Stimulated activated CD8-positive, alpha-beta memory T cell treated with anti-CD3 and anti-CD28 coated beads, Interleukin-2, amount 100 ng/mL, for 1 hour (primary cell): ENCODE measurements around the gene TIAL1.
"Not testable (repeated sequence)": the region's sequence is repeated elsewhere in the genome, so short reads cannot be mapped to it uniquely, and the experiment has no call there.

Experiments
- DNase-seq, 2 donors: peaks; one replicate each; pipeline ENCODE4 v3.0.0-alpha.2; 2020; ENCODE audit warnings: low read depth in 2 of 2

TIAL1 gene

GRCh38 chr10:119613741-119614140, 17.0 kb upstream of the TIAL1 start:
- DNase-seq, result no peak

- DNase-seq, result no peak
Measured at GRCh38 chr10:119611433-119611832, 14.7 kb upstream of the TIAL1 start.

- no peak for DNase-seq
Measured at GRCh38 chr10:119609516-119609915, 12.8 kb upstream of the TIAL1 start.

GRCh38 chr10:119608316-119609155, 11.8 kb upstream of the TIAL1 start:
- DNase-seq, result no peak

GRCh38 chr10:119604468-119604867, 7.7 kb upstream of the TIAL1 start:
- DNase-seq, result no peak

- no peak for DNase-seq
Measured at GRCh38 chr10:119602241-119603095, 5.7 kb upstream of the TIAL1 start.

- DNase-seq, result no peak
Measured at GRCh38 chr10:119598397-119598796, 1.6 kb upstream of the TIAL1 start.

GRCh38 chr10:119597405-119598186, 832 bp upstream of the TIAL1 start:
- no peak for DNase-seq

- DNase-seq, result peak; percentile 20 to 31
Measured at GRCh38 chr10:119595676-119596515, 868 bp downstream of the TIAL1 start.

GRCh38 chr10:119595134-119595675, 1.6 kb downstream of the TIAL1 start:
- DNase-seq, result no peak

- no peak for DNase-seq
Measured at GRCh38 chr10:119588071-119588470, 8.7 kb downstream of the TIAL1 start.

GRCh38 chr10:119578355-119578754, 18.4 kb downstream of the TIAL1 start:
- no peak for DNase-seq

- DNase-seq, result no peak
Measured at GRCh38 chr10:119575991-119576390, 20.8 kb downstream of the TIAL1 start.

- no peak for DNase-seq
Measured at GRCh38 chr10:119575506-119575905, 21.3 kb downstream of the TIAL1 start.

- DNase-seq, result no peak
Measured at GRCh38 chr10:119567978-119568377, 28.8 kb downstream of the TIAL1 start.

GRCh38 chr10:119562097-119562496, 34.7 kb downstream of the TIAL1 start:
- no peak for DNase-seq

GRCh38 chr10:119559511-119559910, 37.3 kb downstream of the TIAL1 start:
- not testable (repeated sequence) for DNase-seq

- not testable (repeated sequence) for DNase-seq
Measured at GRCh38 chr10:119556081-119556480, 40.7 kb downstream of the TIAL1 start.

GRCh38 chr10:119555178-119555784, 41.5 kb downstream of the TIAL1 start:
- no peak for DNase-seq

- DNase-seq, result no peak
Measured at GRCh38 chr10:119550827-119551226, 45.9 kb downstream of the TIAL1 start.
